ENCODE data around the gene THADA. TPM values are rescaled to one million over a fixed set of nuclear protein-coding genes. Genes with fewer than 3 reads are reported as not detected.
A peak's percentile ranks its signal among the peaks of the same experiment; 100 is the strongest.

The THADA gene
- total and polyA plus RNA-seq, 2 experiments from 2014 or later: 10.8 to 18.8 TPM

DNA sequence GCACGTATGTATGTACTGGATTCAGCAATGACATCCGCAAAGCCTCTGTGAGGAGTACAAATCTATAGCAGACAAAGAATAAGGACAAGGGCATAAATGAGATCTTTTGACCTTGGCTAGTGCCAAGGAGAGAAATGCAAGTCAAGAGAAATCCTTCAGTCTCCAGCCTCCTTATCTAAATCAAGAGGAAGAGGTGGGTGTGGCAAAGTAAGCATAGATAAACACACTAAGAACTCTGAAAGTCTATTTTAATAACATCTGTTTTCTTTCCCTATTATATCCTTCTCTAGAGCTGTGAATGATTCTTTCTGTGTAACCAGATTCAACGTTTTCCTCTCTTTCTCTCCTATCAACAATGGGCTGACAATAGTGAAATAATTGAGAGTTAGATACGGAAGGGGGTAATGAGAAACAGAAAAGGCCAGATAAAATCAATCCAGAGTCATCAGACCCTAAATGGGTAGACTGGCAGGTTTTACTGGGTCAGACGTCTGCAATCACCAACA, 250.9 kb downstream of the THADA start:
- Histone ChIP-seq H3K36me3 (replicated peaks; ENCODE audit: insufficient read depth, low read depth) (no peaks in the 10 kb centered on the region), H3K27me3 (no peaks in the 10 kb centered on the region), H3K79me2 (no peaks in the 10 kb centered on the region), H3K4me2 (peak overlapping the region; percentile 38), H3K9me3 (ENCODE audit: low read depth) (no peaks in the 10 kb centered on the region), H4K20me1 (ENCODE audit: insufficient read depth, poor library complexity, severe bottlenecking) (no peaks in the 10 kb centered on the region), H3K9me2 (replicated peaks; ENCODE audit: insufficient read depth) (no peaks in the 10 kb centered on the region), H3K4me3 (no peak overlapping the region), H3K27ac (peak overlapping the region; percentile 64), H3K4me1 (ENCODE audit: insufficient read depth) (peaks cover 71% of the 10 kb centered on the region), H2AFZ (no peak overlapping the region)
- TF ChIP-seq EZH2 (IDR thresholded peaks at IDR 0.05; ENCODE audit: borderline replicate concordance): no peak
- no peak for TF ChIP-seq EZH2phosphoT487 (IDR thresholded peaks at IDR 0.05; ENCODE audit: low read depth, severe bottlenecking, unreplicated experiment)
- TF ChIP-seq, protein P1, sequence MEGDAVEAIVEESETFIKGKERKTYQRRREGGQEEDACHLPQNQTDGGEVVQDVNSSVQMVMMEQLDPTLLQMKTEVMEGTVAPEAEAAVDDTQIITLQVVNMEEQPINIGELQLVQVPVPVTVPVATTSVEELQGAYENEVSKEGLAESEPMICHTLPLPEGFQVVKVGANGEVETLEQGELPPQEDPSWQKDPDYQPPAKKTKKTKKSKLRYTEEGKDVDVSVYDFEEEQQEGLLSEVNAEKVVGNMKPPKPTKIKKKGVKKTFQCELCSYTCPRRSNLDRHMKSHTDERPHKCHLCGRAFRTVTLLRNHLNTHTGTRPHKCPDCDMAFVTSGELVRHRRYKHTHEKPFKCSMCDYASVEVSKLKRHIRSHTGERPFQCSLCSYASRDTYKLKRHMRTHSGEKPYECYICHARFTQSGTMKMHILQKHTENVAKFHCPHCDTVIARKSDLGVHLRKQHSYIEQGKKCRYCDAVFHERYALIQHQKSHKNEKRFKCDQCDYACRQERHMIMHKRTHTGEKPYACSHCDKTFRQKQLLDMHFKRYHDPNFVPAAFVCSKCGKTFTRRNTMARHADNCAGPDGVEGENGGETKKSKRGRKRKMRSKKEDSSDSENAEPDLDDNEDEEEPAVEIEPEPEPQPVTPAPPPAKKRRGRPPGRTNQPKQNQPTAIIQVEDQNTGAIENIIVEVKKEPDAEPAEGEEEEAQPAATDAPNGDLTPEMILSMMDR (IDR thresholded peaks at IDR 0.05; ENCODE audit: poor library complexity): no peak
- peak; percentile 38 for DNase-seq (ENCODE audit: low spot score)
- WGBS (ENCODE audit: low lambda C conversion rate, missing lambda C conversion rate): 36% methylated on average over 5 of the region's 5 CpGs

DNA sequence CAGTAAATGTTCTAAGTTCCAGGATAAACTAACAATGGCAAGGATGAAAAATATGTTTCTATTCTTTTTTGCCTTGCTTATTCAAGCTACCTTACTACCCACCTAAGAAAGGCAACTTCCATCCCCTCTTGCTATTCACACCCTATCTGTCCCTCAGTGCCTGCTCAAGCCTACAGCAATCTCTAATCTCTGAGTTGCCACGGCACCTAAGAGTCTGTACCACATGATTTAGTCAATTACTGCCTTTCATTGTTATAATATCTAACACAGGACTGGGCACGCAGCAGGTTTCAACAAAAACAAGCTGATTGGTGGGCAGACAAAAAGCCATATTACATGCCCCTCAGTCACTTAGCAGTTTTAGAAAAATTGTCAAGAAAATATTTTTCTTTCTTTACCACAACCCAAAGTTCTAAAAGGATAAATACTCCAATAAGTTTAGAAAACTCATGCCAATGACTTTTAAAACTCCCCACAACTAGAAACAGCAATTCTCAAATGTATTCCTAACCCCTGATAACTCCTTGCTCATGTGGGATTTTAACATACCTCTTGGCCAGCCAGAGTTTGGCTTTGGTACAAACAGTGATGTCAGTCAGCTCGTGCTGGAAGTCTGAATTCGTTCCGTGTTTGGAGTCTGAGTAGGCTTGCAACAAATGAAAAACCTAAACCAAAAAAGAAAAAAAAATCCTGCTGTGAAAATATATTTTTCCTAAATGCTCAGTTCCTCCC, 252.1 kb downstream of the THADA start:
- Histone ChIP-seq H2AFZ (no peak overlapping the region), H3K27ac (peak overlapping the region; percentile 64), H3K4me1 (ENCODE audit: insufficient read depth) (peaks cover 62% of the 10 kb centered on the region)

DNA sequence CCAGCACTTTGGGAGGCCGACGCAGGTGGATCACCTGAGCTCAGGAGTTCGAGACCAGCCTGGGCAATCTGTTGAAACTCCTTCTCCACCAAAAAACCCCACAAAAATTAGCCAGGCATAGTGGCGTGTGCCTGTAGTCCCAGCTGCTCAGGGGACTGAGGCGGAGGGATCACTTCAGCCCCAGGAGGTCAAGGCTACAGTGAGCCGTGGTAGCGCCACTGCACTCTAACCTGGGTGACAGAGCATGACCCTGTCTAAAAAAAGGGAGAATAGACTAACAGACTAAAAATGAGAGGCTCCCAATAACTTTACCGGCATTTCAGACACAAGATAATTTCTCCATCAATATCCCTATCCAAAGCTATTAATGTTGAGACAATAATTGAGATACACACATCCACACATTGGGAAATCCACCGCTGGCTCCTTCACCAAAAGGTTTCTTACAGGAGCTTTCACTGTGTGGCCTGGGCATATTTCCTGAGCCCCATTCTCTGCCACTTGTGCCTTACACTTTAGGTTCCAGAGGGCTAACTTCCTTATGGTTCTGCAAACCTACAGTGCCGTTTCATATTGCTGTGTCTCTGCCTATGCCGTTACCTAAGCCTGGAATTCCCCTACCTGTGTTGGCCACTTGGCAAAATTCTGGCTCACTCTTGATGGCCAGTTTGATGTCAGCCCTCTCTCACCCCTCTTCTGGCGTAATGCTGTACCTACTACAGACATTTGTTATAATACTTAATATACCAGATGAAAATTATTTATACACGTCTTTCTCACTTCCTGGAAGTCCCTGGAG, 253.7 kb downstream of the THADA start:
- no peak for DNase-seq (ENCODE audit: low spot score)
- Histone ChIP-seq H2AFZ (no peak overlapping the region), H3K36me3 (replicated peaks; ENCODE audit: insufficient read depth, low read depth) (no peaks in the 10 kb centered on the region), H3K9me3 (ENCODE audit: low read depth) (no peaks in the 10 kb centered on the region), H3K27me3 (no peaks in the 10 kb centered on the region), H4K20me1 (ENCODE audit: insufficient read depth, poor library complexity, severe bottlenecking) (no peaks in the 10 kb centered on the region), H3K79me2 (no peaks in the 10 kb centered on the region), H3K4me1 (ENCODE audit: insufficient read depth) (peaks cover 47% of the 10 kb centered on the region), H3K9me2 (replicated peaks; ENCODE audit: insufficient read depth) (no peaks in the 10 kb centered on the region), H3K27ac (no peak overlapping the region), H3K4me3 (no peak overlapping the region), H3K4me2 (no peak overlapping the region)
- WGBS (ENCODE audit: low lambda C conversion rate, missing lambda C conversion rate): 97% methylated on average over 13 of the region's 13 CpGs
- TF ChIP-seq EZH2 (IDR thresholded peaks at IDR 0.05; ENCODE audit: borderline replicate concordance) (no peak), EZH2phosphoT487 (IDR thresholded peaks at IDR 0.05; ENCODE audit: low read depth, severe bottlenecking, unreplicated experiment) (no peak)
- TF ChIP-seq, protein P1 (IDR thresholded peaks at IDR 0.05; ENCODE audit: poor library complexity): no peak

More for the DNA sequence above, 252.1 kb downstream of the THADA start:
- H3K36me3 ChIP-seq (replicated peaks; ENCODE audit: insufficient read depth, low read depth): no peaks in the 10 kb centered on the region
- H3K9me3 ChIP-seq (ENCODE audit: low read depth): no peaks in the 10 kb centered on the region
- no peaks in the 10 kb centered on the region for H4K20me1 ChIP-seq (ENCODE audit: insufficient read depth, poor library complexity, severe bottlenecking)
- WGBS (ENCODE audit: low lambda C conversion rate, missing lambda C conversion rate): 49% methylated on average over 5 of the region's 5 CpGs
- TF ChIP-seq, protein P1 (IDR thresholded peaks at IDR 0.05; ENCODE audit: poor library complexity): no peak
- TF ChIP-seq EZH2 (IDR thresholded peaks at IDR 0.05; ENCODE audit: borderline replicate concordance) (no peak), EZH2phosphoT487 (IDR thresholded peaks at IDR 0.05; ENCODE audit: low read depth, severe bottlenecking, unreplicated experiment) (no peak)
- H3K27me3 ChIP-seq: no peaks in the 10 kb centered on the region
- H3K4me3 ChIP-seq: no peak overlapping the region
- DNase-seq (ENCODE audit: low spot score): peak; percentile 58
- H3K9me2 ChIP-seq (replicated peaks; ENCODE audit: insufficient read depth): no peaks in the 10 kb centered on the region
- no peaks in the 10 kb centered on the region for H3K79me2 ChIP-seq
- peak overlapping the region; percentile 38 for H3K4me2 ChIP-seq

Data from hepatocyte (in vitro differentiated cells).